HepG2 (cell line): ENCODE results near the gene MTG1. TPM values are rescaled to one million over a fixed set of nuclear protein-coding genes. Genes with fewer than 3 reads are reported as not detected.

Experiments
- CREB1 ChIP-seq, 2 experiments: fragments of 450-650 bp in 1 of 2; IDR thresholded peaks; 2 replicates each; pipeline ENCODE4 v1.6.1; 2016 to 2017; ENCODE audit warnings: control low read depth in 1 of 2, mild to moderate bottlenecking in 1 of 2, missing compliant biosample characterization in 1 of 2, missing genetic modification characterization in 1 of 2
- HOXA9 ChIP-seq: sonication (generic); formaldehyde crosslinking; IDR thresholded peaks from 2 replicates; pipeline ENCODE4 v1.8.1; 2022; ENCODE audit warnings: missing genetic modification reagents, mild to moderate bottlenecking, moderate library complexity, borderline replicate concordance
- HOXD1 ChIP-seq: sonication (generic); formaldehyde crosslinking; IDR thresholded peaks from 2 replicates; pipeline ENCODE4 v1.5.0; 2020; ENCODE audit warnings: missing genetic modification reagents
- MTF1 ChIP-seq: sonication (generic); formaldehyde crosslinking; IDR thresholded peaks from 2 replicates; pipeline ENCODE4 v1.5.0; 2020; ENCODE audit warnings: missing genetic modification reagents
- PCBP2 ChIP-seq: fragments of 200-400 bp; formaldehyde crosslinking; optimal IDR thresholded peaks from 2 replicates; pipeline ENCODE3; 2018; ENCODE audit warnings: low read length, low read depth; ENCODE audit not compliant: poor library complexity, severe bottlenecking
- ZBTB40 ChIP-seq, 2 experiments: fragments of 450-650 bp in 1 of 2; sonication (generic) in 1 of 2; formaldehyde crosslinking in 1 of 2; IDR thresholded peaks; 2 replicates each; pipeline versions ENCODE4 v1.6.1 to v1.8.0; 2016 to 2022; ENCODE audit warnings: antibody characterized with exemption in 1 of 2, mild to moderate bottlenecking in 1 of 2, missing genetic modification reagents in 1 of 2
- ZNF639 ChIP-seq: conservative IDR thresholded peaks from 2 replicates; pipeline ENCODE4 v1.6.1; 2018; ENCODE audit warnings: missing genetic modification reagents
- polyA plus RNA-seq, 8 experiments: library from polyadenylated mRNA; depleted of rRNA in 3 of 8; stranded (reverse) in 7 of 8; unstranded in 1 of 8; fragments of >200 nt; fragmentation: Illumina TruSeq in 4 of 8; extraction: Trizol in 4 of 8; gene quantifications; 2 replicates each; pipeline versions ENCODE4 v1.2.1 to v1.2.3, GENCODE V29; 2011 to 2016; ENCODE audit warnings: low read depth in 4 of 8, missing spikeins in 1 of 8, mixed read lengths in 1 of 8; ENCODE audit not compliant: insufficient read depth in 1 of 8
- total RNA-seq, 5 experiments: library from RNA; depleted of rRNA; stranded (reverse); fragments of >200 nt; fragmentation: Illumina TruSeq; extraction: Trizol; gene quantifications; 2 replicates each; pipeline ENCODE4 v1.2.3, GENCODE V29; 2016; ENCODE audit warnings: low read depth in 1 of 5

MTG1 gene
- total and polyA plus RNA-seq, 2 of the 13 experiments (the other 11 are each of a cell fraction or from before 2014, with no cell fraction given), result 42.0 to 103 TPM

- TF ChIP-seq ZBTB40 (IDR thresholded peaks at IDR 0.05), result no peak
- no peak for TF ChIP-seq ZBTB40 (CRISPR knock-in tag; IDR thresholded peaks at IDR 0.05)
- TF ChIP-seq CREB1 (IDR thresholded peaks at IDR 0.05), result no peak
- no peak for TF ChIP-seq CREB1 (CRISPR knock-in tag; IDR thresholded peaks at IDR 0.05)
- TF ChIP-seq HOXD1 (CRISPR knock-in tag), result no peak
- no peak for TF ChIP-seq HOXA9 (CRISPR knock-in tag)
- no peak for TF ChIP-seq ZNF639 (CRISPR knock-in tag)
- no peak for TF ChIP-seq MTF1 (CRISPR knock-in tag)
- no peak for TF ChIP-seq PCBP2
Measured at GRCh38 chr10:133405844-133406527, 12.0 kb downstream of the MTG1 start (continued).
